NCI-H1105 (cell line): ENCODE data around the gene UBE2G2.

ENCODE experiments used
- DNase-seq: peaks from one replicate; lab custom pipeline; 2025; lab: John Stamatoyannopoulos, UW

Gene UBE2G2

GRCh38 chr21:44815225-44815624 lies 13.6 kb upstream of the UBE2G2 start:
- no peak for DNase-seq

GRCh38 chr21:44814498-44815023 lies 12.9 kb upstream of the UBE2G2 start:
- DNase-seq: no peak

- no peak for DNase-seq
Measured at GRCh38 chr21:44813727-44814126, 12.1 kb upstream of the UBE2G2 start.

GRCh38 chr21:44813149-44813548 lies 11.5 kb upstream of the UBE2G2 start:
- no peak for DNase-seq

- no peak for DNase-seq
Measured at GRCh38 chr21:44812640-44813039, 11.0 kb upstream of the UBE2G2 start.

GRCh38 chr21:44810779-44811178 lies 9.2 kb upstream of the UBE2G2 start:
- no peak for DNase-seq

- DNase-seq: no peak
Measured at GRCh38 chr21:44805859-44806258, 4.2 kb upstream of the UBE2G2 start.

- no peak for DNase-seq
Measured at GRCh38 chr21:44805226-44805625, 3.6 kb upstream of the UBE2G2 start.

GRCh38 chr21:44804762-44805161 lies 3.1 kb upstream of the UBE2G2 start:
- DNase-seq: no peak

GRCh38 chr21:44803651-44804050 lies 2.0 kb upstream of the UBE2G2 start:
- no peak for DNase-seq

- DNase-seq: no peak
Measured at GRCh38 chr21:44802396-44803153, 955 bp upstream of the UBE2G2 start.

GRCh38 chr21:44800971-44801467 lies 601 bp downstream of the UBE2G2 start:
- peak; percentile 37 for DNase-seq

GRCh38 chr21:44800103-44800502 lies 1.5 kb downstream of the UBE2G2 start:
- DNase-seq: no peak

GRCh38 chr21:44799646-44800045 lies 2.0 kb downstream of the UBE2G2 start:
- no peak for DNase-seq

- DNase-seq: no peak
Measured at GRCh38 chr21:44797775-44798174, 3.8 kb downstream of the UBE2G2 start.

- DNase-seq: no peak
Measured at GRCh38 chr21:44795342-44795741, 6.3 kb downstream of the UBE2G2 start.

GRCh38 chr21:44793592-44794374 lies 7.8 kb downstream of the UBE2G2 start:
- no peak for DNase-seq

- DNase-seq: peak; percentile 31
Measured at GRCh38 chr21:44792702-44793591, 8.7 kb downstream of the UBE2G2 start.

GRCh38 chr21:44791993-44792392 lies 9.6 kb downstream of the UBE2G2 start:
- DNase-seq: no peak

GRCh38 chr21:44791246-44791645 lies 10.4 kb downstream of the UBE2G2 start:
- DNase-seq: no peak

- no peak for DNase-seq
Measured at GRCh38 chr21:44790368-44790767, 11.3 kb downstream of the UBE2G2 start.

GRCh38 chr21:44789880-44790279 lies 11.7 kb downstream of the UBE2G2 start:
- DNase-seq: no peak
